MM.1S (cell line): ENCODE data around the gene ENOX1.

Source experiments
- EZH2phosphoT487 ChIP-seq: fragments of 300-600 bp; sonication (generic); IDR thresholded peaks from 2 replicates; pipeline ENCODE4 v1.6.1; 2018; ENCODE audit warnings: antibody characterized with exemption, low read length
- TF ChIP-seq, protein P1 (sequence below): fragments of 300-600 bp; sonication (generic); IDR thresholded peaks from 2 replicates; pipeline ENCODE4 v1.5.1; 2016; ENCODE audit warnings: antibody characterized with exemption, low read length, mixed read lengths

- TF ChIP-seq, protein P1, sequence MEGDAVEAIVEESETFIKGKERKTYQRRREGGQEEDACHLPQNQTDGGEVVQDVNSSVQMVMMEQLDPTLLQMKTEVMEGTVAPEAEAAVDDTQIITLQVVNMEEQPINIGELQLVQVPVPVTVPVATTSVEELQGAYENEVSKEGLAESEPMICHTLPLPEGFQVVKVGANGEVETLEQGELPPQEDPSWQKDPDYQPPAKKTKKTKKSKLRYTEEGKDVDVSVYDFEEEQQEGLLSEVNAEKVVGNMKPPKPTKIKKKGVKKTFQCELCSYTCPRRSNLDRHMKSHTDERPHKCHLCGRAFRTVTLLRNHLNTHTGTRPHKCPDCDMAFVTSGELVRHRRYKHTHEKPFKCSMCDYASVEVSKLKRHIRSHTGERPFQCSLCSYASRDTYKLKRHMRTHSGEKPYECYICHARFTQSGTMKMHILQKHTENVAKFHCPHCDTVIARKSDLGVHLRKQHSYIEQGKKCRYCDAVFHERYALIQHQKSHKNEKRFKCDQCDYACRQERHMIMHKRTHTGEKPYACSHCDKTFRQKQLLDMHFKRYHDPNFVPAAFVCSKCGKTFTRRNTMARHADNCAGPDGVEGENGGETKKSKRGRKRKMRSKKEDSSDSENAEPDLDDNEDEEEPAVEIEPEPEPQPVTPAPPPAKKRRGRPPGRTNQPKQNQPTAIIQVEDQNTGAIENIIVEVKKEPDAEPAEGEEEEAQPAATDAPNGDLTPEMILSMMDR = no peak
- no peak for TF ChIP-seq EZH2phosphoT487
Measured at GRCh38 chr13:43529796-43530195, 257.0 kb downstream of the ENOX1 start.
